Measurements from ENCODE around the gene SF3A1.

Gene SF3A1

DNA sequence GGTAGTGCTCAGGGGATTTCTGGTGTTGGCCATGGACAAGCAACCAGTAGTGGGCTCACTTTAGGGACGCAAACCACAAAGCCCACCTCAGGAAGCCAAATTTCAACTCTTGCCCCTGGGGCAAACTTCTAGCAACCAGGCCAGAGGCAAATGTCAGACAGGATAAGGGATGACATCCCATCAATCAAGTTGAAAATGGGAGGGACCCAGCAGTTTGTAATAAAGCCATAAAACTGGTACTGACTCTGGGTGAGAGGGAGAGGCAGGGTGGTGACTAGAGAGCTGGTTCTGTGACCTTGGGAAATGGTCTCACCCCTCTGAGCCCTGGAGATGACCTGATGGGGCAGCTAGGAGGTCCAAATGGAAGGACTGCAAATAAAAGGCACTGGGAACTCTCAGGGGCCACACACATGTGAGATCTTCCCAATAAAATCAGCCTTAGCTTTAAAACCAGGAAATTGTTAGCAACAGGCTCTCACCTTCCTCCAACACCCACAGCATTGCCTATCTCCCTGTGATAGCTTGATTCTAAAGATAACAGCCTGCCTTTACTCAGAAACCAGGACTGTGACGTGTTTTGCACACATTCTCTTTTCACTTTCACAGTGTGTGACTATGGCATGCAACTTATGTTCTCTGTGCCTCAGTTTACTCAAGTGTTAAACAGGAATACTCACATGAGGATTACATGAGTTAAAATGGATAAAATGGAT lies 23.5 kb downstream of the SF3A1 start:
- Mint-ChIP-seq H3K4me1 (ENCODE audit: low read depth) (no peaks in the 10 kb centered on the region), H3K27ac (no peak overlapping the region), H3K27me3 (no peaks in the 10 kb centered on the region), H3K36me3 (ENCODE audit: low read depth) (peaks cover 85% of the 10 kb centered on the region), H3K4me3 (no peak overlapping the region), H3K9me3 (no peaks in the 10 kb centered on the region)
- intact Hi-C loops (cut with micrococcal nuclease): no loop called here

DNA sequence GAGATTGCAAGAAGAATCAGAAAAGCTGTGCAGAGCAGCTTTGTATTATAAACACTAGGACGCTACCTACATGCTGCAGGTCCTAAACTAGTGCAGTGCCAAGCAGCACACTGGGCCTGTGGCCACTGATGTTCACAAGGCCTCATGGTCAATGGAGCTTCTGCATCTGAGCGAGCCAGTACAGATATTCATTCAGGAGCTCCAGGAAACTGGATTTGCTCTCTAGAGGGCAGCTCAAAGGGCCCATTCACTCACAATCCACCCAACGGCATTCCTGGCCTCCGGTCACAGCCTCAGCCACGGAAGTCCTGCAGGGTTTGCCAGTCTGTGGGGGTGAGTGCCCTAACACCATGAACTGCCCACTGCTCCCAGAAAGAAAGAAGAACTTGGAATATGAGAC lies 24.1 kb downstream of the SF3A1 start:
- H3K27ac Mint-ChIP-seq: no peak overlapping the region
- no peaks in the 10 kb centered on the region for H3K27me3 Mint-ChIP-seq
- intact Hi-C loops (cut with micrococcal nuclease): no loop called here
- peaks cover 5% of the 10 kb centered on the region for H3K4me1 Mint-ChIP-seq (ENCODE audit: low read depth)
- H3K9me3 Mint-ChIP-seq: no peaks in the 10 kb centered on the region
- peaks cover 79% of the 10 kb centered on the region for H3K36me3 Mint-ChIP-seq (ENCODE audit: low read depth)
- no peak overlapping the region for H3K4me3 Mint-ChIP-seq

DNA sequence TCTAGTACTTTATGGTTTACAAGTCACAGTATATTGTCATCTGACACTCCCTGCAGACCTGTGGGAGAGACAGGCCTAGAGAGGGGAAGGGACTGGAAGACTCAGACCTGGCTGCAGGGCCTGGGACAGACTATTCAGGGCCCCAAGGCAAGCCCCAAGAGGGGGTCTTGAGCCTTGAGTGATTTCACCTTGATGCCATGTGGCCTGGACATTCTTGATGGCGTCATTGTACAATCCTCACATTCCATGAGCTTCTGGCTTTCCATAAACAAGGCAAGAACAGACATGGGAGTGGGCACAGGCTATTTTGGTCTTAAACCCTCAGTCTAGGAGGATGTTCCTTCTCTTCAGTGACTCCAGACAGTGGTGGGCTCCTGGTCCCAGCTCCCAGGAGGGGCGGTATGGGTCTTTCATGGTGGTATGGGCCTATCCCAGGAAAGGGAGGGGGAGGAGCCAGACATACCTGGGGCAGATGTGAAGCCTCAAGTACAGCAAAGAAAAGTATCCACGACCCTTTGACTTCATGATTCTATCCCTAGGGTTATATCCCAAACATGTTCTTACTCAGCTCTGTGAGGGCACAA lies 28.1 kb downstream of the SF3A1 start:
- Mint-ChIP-seq H3K27me3 (no peaks in the 10 kb centered on the region), H3K9me3 (no peaks in the 10 kb centered on the region), H3K36me3 (ENCODE audit: low read depth) (peaks cover 57% of the 10 kb centered on the region), H3K4me3 (no peak overlapping the region), H3K27ac (no peak overlapping the region), H3K4me1 (ENCODE audit: low read depth) (peaks cover 37% of the 10 kb centered on the region)
- intact Hi-C loops (cut with micrococcal nuclease): loop anchor here (10.0 kb wide), 1 partner anchor 56 kb away; the partner anchor contains the start of gene RNF215

DNA sequence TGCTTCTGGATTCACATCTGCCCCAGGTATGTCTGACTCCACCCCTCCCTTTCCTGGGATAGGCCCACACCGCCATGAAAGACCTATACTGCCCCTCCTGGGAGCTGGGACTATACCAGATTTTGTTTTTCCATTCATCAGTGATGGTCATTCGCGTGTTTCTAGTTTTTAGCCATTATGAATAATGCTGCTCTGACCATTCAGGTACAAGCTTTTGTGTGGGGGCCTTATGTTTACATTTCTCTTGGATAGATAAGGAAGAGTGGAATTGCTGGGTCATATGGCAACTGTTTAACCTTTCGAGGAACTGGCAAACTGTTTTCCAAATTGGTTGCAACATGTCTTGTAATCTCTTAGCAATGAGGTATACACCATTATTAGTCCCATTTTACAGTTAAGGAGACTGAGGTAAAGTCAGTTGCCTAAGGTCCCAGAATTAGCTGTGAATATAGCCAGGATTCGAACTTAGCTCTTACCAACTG lies 28.8 kb downstream of the SF3A1 start:
- Mint-ChIP-seq H3K4me3 (no peak overlapping the region), H3K27me3 (no peaks in the 10 kb centered on the region), H3K9me3 (no peaks in the 10 kb centered on the region), H3K4me1 (ENCODE audit: low read depth) (peaks cover 43% of the 10 kb centered on the region), H3K27ac (peak overlapping the region; percentile 85), H3K36me3 (ENCODE audit: low read depth) (peaks cover 56% of the 10 kb centered on the region)
- intact Hi-C loops (cut with micrococcal nuclease): loop anchor here (2.0 to 10.0 kb wide), 3 partner anchors 29 to 57 kb away; partner anchors contain the start of genes CASTOR1, CCDC157, RNF215 and SF3A1

DNA sequence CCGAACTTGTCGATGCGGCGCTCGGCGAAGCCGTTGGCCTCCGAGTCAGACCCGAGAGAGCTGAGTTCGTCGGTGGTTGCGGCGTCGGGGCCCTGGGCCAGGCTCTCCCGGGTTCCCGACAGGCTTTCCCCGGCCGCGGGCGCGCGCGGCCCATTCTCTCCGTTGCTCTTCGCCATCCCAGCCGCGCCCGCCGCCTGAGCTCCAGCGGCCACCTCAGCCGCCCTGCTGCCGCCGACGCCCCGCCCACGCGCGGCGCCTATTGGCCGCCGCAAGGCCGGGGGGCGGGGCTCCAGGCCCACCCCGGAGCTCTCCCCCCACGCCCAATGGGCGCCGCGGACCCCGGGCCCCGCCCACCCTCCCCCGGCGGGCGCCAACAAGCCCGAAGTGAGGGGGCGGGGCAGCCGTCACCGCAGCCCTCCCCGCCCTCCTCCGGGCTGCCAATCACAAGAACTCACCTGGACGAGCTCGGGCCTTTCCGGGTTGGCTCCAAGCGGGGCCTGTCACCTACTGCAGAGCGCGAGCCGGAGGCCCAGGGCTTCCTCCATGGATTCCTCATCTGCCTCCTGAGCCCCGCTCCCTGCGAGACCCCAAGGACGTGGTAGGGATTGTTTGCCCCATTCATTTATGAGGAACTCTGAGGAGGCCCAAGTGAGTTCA lies 29.9 kb downstream of the SF3A1 start, which contains the start of gene TBC1D10A:
Gene TBC1D10A, minus strand, starts transcription at position 236 of the 657 bp plus-strand sequence. Its CDS starts 60 bp downstream, at position 176.
- Mint-ChIP-seq H3K36me3 (ENCODE audit: low read depth) (peaks cover 52% of the 10 kb centered on the region), H3K4me3 (peak within 1 kb of the TSS; percentile 86), H3K9me3 (no peaks in the 10 kb centered on the region), H3K27me3 (no peaks in the 10 kb centered on the region), H3K4me1 (ENCODE audit: low read depth) (peaks cover 48% of the 10 kb centered on the region), H3K27ac (peak within 1 kb of the TSS; percentile 85)
- intact Hi-C loops (cut with micrococcal nuclease): loop anchor here (2.0 to 10.0 kb wide), 3 partner anchors 30 to 58 kb away; partner anchors contain the start of genes CASTOR1, CCDC157, RNF215 and SF3A1

DNA sequence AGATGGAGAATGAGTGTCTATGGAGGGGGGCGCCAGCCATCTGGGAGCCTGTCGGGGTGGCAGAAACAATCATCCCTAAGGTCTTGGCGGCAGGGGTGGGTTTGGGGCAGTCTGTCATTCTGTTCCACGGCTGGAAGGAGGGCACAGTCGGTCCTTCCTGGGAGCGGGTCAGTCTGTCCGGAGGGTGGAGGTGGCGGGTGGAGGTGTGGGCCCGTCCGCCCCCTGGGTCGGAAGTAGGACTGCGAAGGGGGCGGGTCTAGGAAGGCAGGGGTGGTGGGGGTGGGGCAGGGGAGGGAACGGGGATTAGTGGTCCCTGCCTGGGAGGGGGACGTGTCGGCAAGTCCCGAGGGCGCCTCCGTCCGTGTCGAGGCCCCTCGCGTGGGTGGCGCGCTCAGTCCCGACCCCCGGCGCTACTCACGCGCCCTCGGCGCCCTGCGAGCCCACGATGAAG lies 30.4 kb downstream of the SF3A1 start:
- Mint-ChIP-seq H3K27ac (peak overlapping the region; percentile 85), H3K4me3 (peak overlapping the region; percentile 86), H3K9me3 (no peaks in the 10 kb centered on the region), H3K27me3 (no peaks in the 10 kb centered on the region), H3K36me3 (ENCODE audit: low read depth) (peaks cover 52% of the 10 kb centered on the region), H3K4me1 (ENCODE audit: low read depth) (peaks cover 54% of the 10 kb centered on the region)
- intact Hi-C loops (cut with micrococcal nuclease): loop anchor here (2.0 to 10.0 kb wide), 3 partner anchors 31 to 59 kb away; partner anchors contain the start of genes CASTOR1, CCDC157, RNF215 and SF3A1

DNA sequence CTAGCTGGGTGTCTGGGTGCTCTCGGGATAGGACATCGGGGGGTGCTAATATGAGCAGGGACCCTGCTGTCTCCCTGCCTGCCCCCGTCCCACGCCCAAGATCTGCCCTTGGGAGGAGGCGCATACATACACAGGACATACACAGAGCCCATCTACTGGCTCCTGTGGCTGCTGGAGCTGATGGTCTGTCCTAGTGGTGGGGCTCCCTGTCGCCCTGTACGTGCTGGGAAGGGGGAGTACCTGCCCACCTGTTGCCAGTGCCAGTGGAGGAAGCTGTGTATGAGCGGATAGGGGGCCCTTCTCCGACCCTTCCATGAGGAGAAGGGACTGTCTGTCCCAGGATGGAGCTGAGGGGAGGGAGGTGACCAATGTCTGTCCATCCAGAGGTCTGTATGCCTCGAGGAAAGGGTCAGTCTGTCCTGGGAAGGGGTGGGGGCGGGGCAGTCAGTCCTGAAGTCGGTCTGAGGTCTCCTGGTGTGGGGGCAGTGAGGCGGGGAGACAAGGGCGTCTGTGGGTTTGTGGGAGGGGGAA lies 30.9 kb downstream of the SF3A1 start:
- H3K27ac Mint-ChIP-seq: peak overlapping the region; percentile 85
- no peaks in the 10 kb centered on the region for H3K27me3 Mint-ChIP-seq
- intact Hi-C loops (cut with micrococcal nuclease): loop anchor here (2.0 to 10.0 kb wide), 4 partner anchors 21 to 59 kb away; partner anchors contain the start of genes CASTOR1, CCDC157, RNF215 and SF3A1
- H3K9me3 Mint-ChIP-seq: no peaks in the 10 kb centered on the region
- H3K4me3 Mint-ChIP-seq: peak overlapping the region; percentile 86
- H3K36me3 Mint-ChIP-seq (ENCODE audit: low read depth): peaks cover 52% of the 10 kb centered on the region
- H3K4me1 Mint-ChIP-seq (ENCODE audit: low read depth): peaks cover 59% of the 10 kb centered on the region

DNA sequence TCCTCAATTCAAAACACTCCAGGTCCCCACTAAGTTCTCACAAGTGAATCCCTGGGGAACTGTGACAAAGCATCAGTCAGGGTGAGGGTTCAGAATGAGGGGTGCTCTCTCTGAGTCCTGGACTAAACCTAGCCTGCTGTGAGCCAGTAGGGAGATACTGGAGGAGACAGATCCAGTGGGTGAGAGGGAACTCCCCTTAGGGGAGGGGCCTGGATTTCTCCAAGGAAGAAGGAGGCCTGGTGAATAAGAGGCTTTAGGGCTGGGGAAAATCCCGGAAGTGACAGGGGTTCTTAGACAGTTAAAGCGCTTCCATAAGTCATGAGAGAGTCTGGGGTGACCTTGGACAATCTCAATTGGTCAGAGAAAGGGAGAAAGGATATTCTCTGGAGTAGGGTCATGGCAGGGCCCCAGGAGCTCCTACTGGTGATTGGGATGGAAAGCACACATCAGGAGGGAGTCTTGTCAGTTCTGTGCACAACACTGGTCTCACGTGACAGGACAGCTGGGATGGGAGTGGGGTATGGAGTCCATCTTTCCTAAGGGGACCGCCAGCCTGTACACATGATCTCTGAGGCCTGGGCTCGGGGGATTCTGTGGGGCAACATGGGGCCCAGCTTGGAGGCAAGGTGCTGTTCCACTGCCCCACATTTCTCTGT lies 31.5 kb downstream of the SF3A1 start:
- Mint-ChIP-seq H3K4me3 (peak overlapping the region; percentile 86), H3K27ac (peak overlapping the region; percentile 85), H3K9me3 (no peaks in the 10 kb centered on the region), H3K36me3 (ENCODE audit: low read depth) (peaks cover 52% of the 10 kb centered on the region), H3K4me1 (ENCODE audit: low read depth) (peaks cover 65% of the 10 kb centered on the region), H3K27me3 (no peaks in the 10 kb centered on the region)
- intact Hi-C loops (cut with micrococcal nuclease): loop anchor here (2.0 to 10.0 kb wide), 2 partner anchors 20 to 60 kb away; partner anchors contain the start of gene RNF215

DNA sequence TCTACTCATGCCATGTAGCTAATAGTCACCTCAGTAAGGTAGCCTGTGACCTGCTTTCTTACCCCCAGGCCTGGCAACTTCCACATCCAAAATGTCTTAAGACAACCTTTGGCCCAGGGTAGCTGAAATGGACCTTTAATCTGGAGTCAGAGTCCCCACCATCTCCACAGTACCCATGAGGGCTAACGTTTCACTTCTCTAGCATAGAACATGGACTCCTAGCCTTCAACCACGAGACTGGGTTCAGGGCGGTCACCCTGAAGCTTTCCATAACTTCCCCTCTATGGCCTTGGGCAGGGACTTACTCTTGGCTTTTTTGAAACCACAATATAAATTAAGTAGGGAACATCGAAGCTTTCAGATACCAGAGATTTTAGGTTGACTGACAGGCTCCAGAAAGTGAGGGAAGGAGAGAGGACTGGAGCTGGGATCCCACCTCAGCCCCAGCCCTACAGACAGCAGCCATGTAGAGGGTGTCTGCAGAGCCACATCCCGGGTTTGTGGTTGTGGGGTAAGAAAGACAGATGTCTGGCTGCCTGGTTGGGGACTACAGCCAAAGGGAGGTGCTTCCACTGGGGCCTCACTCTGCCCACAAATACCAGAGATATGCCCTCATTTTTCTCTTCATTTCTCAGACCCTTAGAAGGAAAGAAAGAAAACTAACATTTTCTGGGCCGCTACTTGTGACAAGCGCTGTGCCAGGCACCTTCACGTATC lies 32.5 kb downstream of the SF3A1 start:
- peaks cover 55% of the 10 kb centered on the region for H3K36me3 Mint-ChIP-seq (ENCODE audit: low read depth)

DNA sequence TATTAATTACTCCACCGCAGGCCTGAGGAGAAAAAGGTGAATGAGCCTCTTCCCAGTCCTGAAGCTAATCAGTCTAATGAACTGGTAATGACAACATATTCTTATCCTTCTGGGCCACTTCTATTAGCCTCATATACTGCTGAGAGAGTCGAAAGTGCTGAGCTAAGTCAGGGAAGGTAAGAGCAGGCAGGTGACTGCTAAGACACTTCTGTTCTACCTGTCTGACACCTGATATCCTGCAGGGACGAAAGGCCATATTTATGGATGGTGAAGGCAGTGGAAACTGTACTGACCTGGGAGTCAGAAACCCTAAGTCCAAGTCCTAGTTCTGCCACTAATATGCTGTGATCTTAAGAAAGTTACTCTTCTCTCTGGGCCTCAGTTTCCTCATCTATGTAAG lies 33.4 kb downstream of the SF3A1 start:
- no peaks in the 10 kb centered on the region for H3K27me3 Mint-ChIP-seq
- H3K4me3 Mint-ChIP-seq: peak overlapping the region; percentile 86
- peaks cover 64% of the 10 kb centered on the region for H3K36me3 Mint-ChIP-seq (ENCODE audit: low read depth)
- intact Hi-C loops (cut with micrococcal nuclease): loop anchor here (10.0 kb wide), 1 partner anchor 62 kb away; the partner anchor contains the start of gene RNF215
- H3K4me1 Mint-ChIP-seq (ENCODE audit: low read depth): peaks cover 84% of the 10 kb centered on the region
- no peaks in the 10 kb centered on the region for H3K9me3 Mint-ChIP-seq
- H3K27ac Mint-ChIP-seq: peak overlapping the region; percentile 85

More for the DNA sequence above, 32.5 kb downstream of the SF3A1 start:
- Mint-ChIP-seq H3K27me3 (no peaks in the 10 kb centered on the region), H3K9me3 (no peaks in the 10 kb centered on the region), H3K4me1 (ENCODE audit: low read depth) (peaks cover 75% of the 10 kb centered on the region), H3K27ac (peak overlapping the region; percentile 85), H3K4me3 (peak overlapping the region; percentile 86)
- intact Hi-C loops (cut with micrococcal nuclease): loop anchor here (2.0 to 10.0 kb wide), 2 partner anchors 19 to 61 kb away; partner anchors contain the start of gene RNF215

DNA sequence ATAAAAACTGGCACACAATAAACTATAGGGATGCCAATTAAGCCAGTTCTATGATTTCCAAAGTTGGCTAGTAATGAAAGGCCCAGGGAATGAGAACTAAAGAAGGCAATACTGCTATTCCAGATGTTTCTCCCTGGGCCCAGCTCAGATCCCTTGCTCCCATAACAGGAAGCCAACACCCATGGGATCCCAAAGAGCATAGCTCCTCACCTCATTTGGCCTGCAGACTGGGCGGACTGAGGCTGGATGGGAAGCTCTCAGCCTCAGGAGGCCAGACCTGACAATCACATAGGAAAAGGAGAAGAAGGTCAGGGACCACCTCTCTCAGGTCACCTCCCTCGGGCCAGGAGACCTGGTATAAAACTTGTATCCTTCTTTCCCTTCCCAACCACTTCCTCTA lies 35.2 kb downstream of the SF3A1 start:
- Mint-ChIP-seq H3K27me3 (no peaks in the 10 kb centered on the region), H3K9me3 (no peaks in the 10 kb centered on the region), H3K27ac (peak overlapping the region; percentile 39), H3K36me3 (ENCODE audit: low read depth) (peaks cover 82% of the 10 kb centered on the region), H3K4me3 (no peak overlapping the region), H3K4me1 (ENCODE audit: low read depth) (peaks cover 90% of the 10 kb centered on the region)
- intact Hi-C loops (cut with micrococcal nuclease): loop anchor here (10.0 kb wide), 1 partner anchor 63 kb away; the partner anchor contains the start of gene RNF215

DNA sequence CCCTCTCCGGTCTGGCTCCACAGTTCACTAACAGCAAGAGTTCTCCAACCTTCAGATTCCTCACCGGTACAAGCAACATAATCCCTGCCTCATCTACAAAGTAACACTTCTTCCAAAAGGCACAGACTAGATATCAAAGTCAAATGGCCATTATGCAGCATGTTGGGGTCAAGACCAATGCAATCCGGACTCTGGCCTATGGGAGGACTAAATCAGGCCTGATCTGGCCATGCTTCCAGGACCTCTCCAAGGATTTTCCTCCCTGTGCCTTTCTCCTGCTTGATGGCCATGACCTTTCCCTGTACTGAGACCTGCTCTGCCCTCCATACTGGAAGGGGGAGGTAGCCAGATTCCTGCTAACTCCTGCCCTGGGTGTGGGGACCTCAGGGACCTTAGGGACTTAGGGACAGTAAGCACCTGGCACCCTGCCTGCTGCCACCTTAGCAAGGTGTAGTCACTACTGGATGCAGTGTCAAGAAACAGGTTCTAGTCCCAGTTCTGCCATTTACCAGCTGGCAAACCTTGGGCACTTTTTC lies 36.6 kb downstream of the SF3A1 start:
- H3K4me1 Mint-ChIP-seq (ENCODE audit: low read depth): peaks cover 93% of the 10 kb centered on the region
- H3K36me3 Mint-ChIP-seq (ENCODE audit: low read depth): peaks cover 80% of the 10 kb centered on the region
- no peak overlapping the region for H3K4me3 Mint-ChIP-seq
- H3K27me3 Mint-ChIP-seq: no peaks in the 10 kb centered on the region
- intact Hi-C loops (cut with micrococcal nuclease): loop anchor here (10.0 kb wide), 1 partner anchor 65 kb away; the partner anchor contains the start of gene RNF215
- H3K9me3 Mint-ChIP-seq: no peaks in the 10 kb centered on the region
- H3K27ac Mint-ChIP-seq: peak overlapping the region; percentile 48
